Uterus (tissue), 2 donors: ENCODE data around the gene SPIRE2.

Experiments
- CTCF ChIP-seq, 4 experiments: fragments of 200-600 bp in 2 of 4; fragments of 450-650 bp in 2 of 4; sonication (generic) in 2 of 4; IDR thresholded peaks; one replicate each; pipeline ENCODE4 v1.5.1; 2016 to 2019; ENCODE audit warnings: antibody characterized with exemption in 4 of 4, mild to moderate bottlenecking in 2 of 4, moderate library complexity in 1 of 4
- POLR2A ChIP-seq, 2 donors: fragments of 450-650 bp; IDR thresholded peaks; one replicate each; pipeline ENCODE4 v1.6.1; 2016; ENCODE audit warnings: antibody characterized with exemption in 2 of 2, mild to moderate bottlenecking in 1 of 2, moderate library complexity in 1 of 2

DNA sequence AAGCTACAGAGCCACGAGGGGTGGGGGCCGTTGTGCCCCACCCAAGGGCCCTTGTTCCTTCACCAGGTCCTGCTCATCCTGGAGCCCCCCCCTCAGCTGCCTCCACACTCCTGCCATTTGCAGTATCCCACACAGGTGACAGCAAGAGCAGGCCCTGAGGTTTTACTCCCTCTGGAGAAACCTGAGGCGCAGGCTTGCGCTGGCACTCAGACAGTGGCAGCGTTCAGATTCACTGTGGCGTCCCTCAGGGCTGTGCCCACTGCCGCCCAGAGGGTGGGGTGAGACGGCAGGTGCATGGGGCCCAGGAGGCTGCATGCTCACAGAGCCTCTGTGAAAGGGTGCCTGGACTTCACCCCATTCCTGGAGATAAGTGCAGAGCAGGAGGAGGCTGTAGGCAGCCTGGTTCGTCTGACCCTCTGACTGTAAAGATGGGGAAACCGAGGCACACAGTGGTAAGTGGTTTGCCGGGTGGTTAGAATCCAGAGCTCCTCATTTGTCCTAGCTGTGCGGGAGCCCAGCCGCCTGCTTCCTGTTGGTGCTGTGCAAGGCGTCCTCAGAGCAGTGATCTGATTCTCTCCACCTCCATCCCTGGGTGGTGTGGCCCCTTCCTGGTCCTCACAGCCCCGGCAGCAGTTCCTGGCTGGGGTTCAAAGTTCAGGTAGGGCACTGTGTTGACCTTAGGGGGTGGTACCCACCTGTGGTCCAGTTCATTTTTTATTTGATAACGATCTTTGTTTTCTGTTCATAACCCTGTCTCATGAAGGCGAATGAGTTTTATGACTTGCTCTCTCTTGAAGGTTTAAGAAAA, 1.6 kb downstream of the SPIRE2 start:
- TF ChIP-seq CTCF (IDR thresholded peaks at IDR 0.05) (no peak), POLR2A (IDR thresholded peaks at IDR 0.05) (no peak)
